Naive thymus-derived CD4-positive, alpha-beta T cell (primary cell): ENCODE measurements around the gene MLLT6. TPM values are rescaled to one million over a fixed set of nuclear protein-coding genes. Genes with fewer than 3 reads are reported as not detected.
A peak's percentile ranks its signal among the peaks of the same experiment; 100 is the strongest.

Source experiments
- ATAC-seq: fragments of 150-1000 bp; cut with Tn5 transposase; 2 replicates; pipeline ENCODE4 v1.10.0; 2021; ENCODE audit warnings: mild to moderate bottlenecking, moderate library complexity
- CTCF ChIA-PET: fragments of 350-600 bp; sonication (Branson Sonifier 250); formaldehyde crosslinking; loops from one replicate; lab custom pipeline; 2021; ENCODE audit warnings: antibody characterized with exemption; lab: Charles Lee
- POLR2A ChIA-PET: fragments of 350-600 bp; sonication (Branson Sonifier 250); formaldehyde crosslinking; loops from one replicate; lab custom pipeline; 2021; ENCODE audit warnings: antibody characterized with exemption, inconsistent platforms; lab: Charles Lee
- DNase-seq, 9 donors: peaks; one replicate each; pipeline versions ENCODE4 v3.0.0 to v3.0.0-alpha.2; 2020 to 2022; ENCODE audit warnings: mixed read lengths in 1 of 9
- H3K27ac ChIP-seq: one replicate; pipeline ENCODE4 v1.7.0; 2013; ENCODE audit warnings: mild to moderate bottlenecking, low read depth, low read length, moderate library complexity
- H3K27me3 ChIP-seq, 2 donors: one replicate each; pipeline ENCODE4 v1.7.0; 2013; ENCODE audit warnings: low read length in 2 of 2, mild to moderate bottlenecking in 2 of 2, moderate library complexity in 2 of 2; ENCODE audit not compliant: control insufficient read depth in 2 of 2, insufficient read depth in 2 of 2
- H3K36me3 ChIP-seq, 3 experiments: 1 replicate in 2 of 3; 2 replicates in 1 of 3; pipeline ENCODE4 v1.7.0; 2013; ENCODE audit warnings: low read length in 3 of 3, mild to moderate bottlenecking in 3 of 3, moderate library complexity in 1 of 3; ENCODE audit not compliant: insufficient read depth in 3 of 3, control insufficient read depth in 2 of 3
- H3K4me1 ChIP-seq, 2 donors: one replicate each; pipeline ENCODE4 v1.7.0; 2013; ENCODE audit warnings: low read length in 2 of 2, mild to moderate bottlenecking in 2 of 2, moderate library complexity in 1 of 2; ENCODE audit not compliant: control insufficient read depth in 2 of 2, insufficient read depth in 2 of 2
- H3K4me3 ChIP-seq: 2 replicates; pipeline ENCODE4 v1.7.0; 2013; ENCODE audit warnings: mild to moderate bottlenecking, low read length
- H3K9me3 ChIP-seq, 3 experiments: 1 replicate in 2 of 3; 2 replicates in 1 of 3; pipeline ENCODE4 v1.7.0; 2013; ENCODE audit warnings: low read length in 3 of 3; ENCODE audit not compliant: control insufficient read depth in 2 of 3
- H3K27ac Mint-ChIP-seq, 9 donors: one replicate each; pipeline ENCODE4 v1.8.0; 2020 to 2022; ENCODE audit warnings: mixed read lengths in 9 of 9, mild to moderate bottlenecking in 8 of 9, moderate library complexity in 5 of 9, inconsistent platforms in 2 of 9
- H3K27me3 Mint-ChIP-seq, 5 donors: one replicate each; pipeline ENCODE4 v1.8.0; 2021 to 2022; ENCODE audit warnings: mixed read lengths in 5 of 5, mild to moderate bottlenecking in 1 of 5
- H3K36me3 Mint-ChIP-seq, 5 donors: one replicate each; pipeline ENCODE4 v1.8.0; 2020 to 2022; ENCODE audit warnings: mixed read lengths in 5 of 5, mild to moderate bottlenecking in 3 of 5, inconsistent platforms in 1 of 5
- H3K4me1 Mint-ChIP-seq, 7 donors: one replicate each; pipeline ENCODE4 v1.8.0; 2020 to 2022; ENCODE audit warnings: mixed read lengths in 7 of 7, mild to moderate bottlenecking in 3 of 7, inconsistent platforms in 1 of 7
- H3K4me3 Mint-ChIP-seq, 10 donors: one replicate each; pipeline ENCODE4 v1.8.0; 2020 to 2022; ENCODE audit warnings: mild to moderate bottlenecking in 10 of 10, mixed read lengths in 10 of 10, moderate library complexity in 6 of 10, inconsistent platforms in 2 of 10
- H3K9me3 Mint-ChIP-seq, 11 donors: one replicate each; pipeline ENCODE4 v1.8.0; 2020 to 2022; ENCODE audit warnings: mixed read lengths in 11 of 11, mild to moderate bottlenecking in 4 of 11, inconsistent platforms in 1 of 11, moderate library complexity in 1 of 11
- intact Hi-C, 2 donors: fragments of 100-400 bp; cut with micrococcal nuclease; formaldehyde crosslinking; loops; one replicate each; pipeline ENCODE4 v1.15.1; 2023
- polyA plus RNA-seq, 2 donors: library from polyadenylated mRNA; unstranded; fragments of 300-500 nt; fragmentation: Illumina TruSeq; gene quantifications; one replicate each; pipeline ENCODE4 v1.2.3, GENCODE V29; 2021
- total RNA-seq, 6 experiments: library from RNA in 5 of 6; stranded (reverse) in 5 of 6; gene quantifications; 1 replicate in 5 of 6; 2 replicates in 1 of 6; pipeline ENCODE4 v1.2.3 and lab custom pipeline; 2021 to 2026

Gene MLLT6
- total and polyA plus RNA-seq, 7 experiments from 2014 or later: 10.2 to 533 (median 353) TPM

- H3K27me3 Mint-ChIP-seq: no peaks in the 10 kb centered on the region
- H3K9me3 Mint-ChIP-seq: peaks cover 0 to 2% (median 0%) of the 10 kb centered on the region in 11 donors
- intact Hi-C loops: loop anchor here (1.0 kb wide), 3 partner anchors 23 to 46 kb away; no protein-coding TSS in a partner anchor
- H3K36me3 Mint-ChIP-seq: peaks cover 8 to 34% (median 9%) of the 10 kb centered on the region in 5 donors
- ChIA-PET CTCF (interaction anchor here (0.6 to 1.9 kb wide), 4 partner anchors 23 to 30 kb away, joined by 3 to 14 read pairs (median 5); no protein-coding TSS in a partner anchor), POLR2A (interaction anchor here (0.8 to 14.1 kb wide), 10 partner anchors 10 to 148 kb away, joined by 3 to 317 read pairs (median 5); partner anchors contain the start of genes CISD3 and RPL23)
- H3K4me3 Mint-ChIP-seq: peak overlapping the region; percentile 65 to 100 (median 97)
- DNase-seq: peak in 2 of 9 donors; percentile 23 to 51
- H3K4me1 Mint-ChIP-seq: peaks cover 35 to 58% (median 46%) of the 10 kb centered on the region in 7 donors
- Histone ChIP-seq H3K4me3 (peak overlapping the region; percentile 73), H3K9me3 (no peaks in the 10 kb centered on the region), H3K27me3 (no peaks in the 10 kb centered on the region), H3K27ac (peak overlapping the region; percentile 71), H3K4me1 (peaks cover 27 to 29% of the 10 kb centered on the region in 2 donors), H3K36me3 (peaks cover 15 to 37% (median 20%) of the 10 kb centered on the region in 3 experiments)
- ATAC-seq: no peak
- peak overlapping the region in 6 of 9 donors; percentile 38 to 98 (median 89) for H3K27ac Mint-ChIP-seq
Measured at GRCh38 chr17:38705523-38705802, 390 bp downstream of the MLLT6 start.

- intact Hi-C loops: loop anchor here (1.0 kb wide), 3 partner anchors 22 to 45 kb away; no protein-coding TSS in a partner anchor
- ChIA-PET CTCF (interaction anchor here (0.6 to 1.8 kb wide), 6 partner anchors 11 to 29 kb away, joined by 3 to 13 read pairs (median 4); no protein-coding TSS in a partner anchor), POLR2A (interaction anchor here (0.7 to 14.1 kb wide), 16 partner anchors 9 to 494 kb away, joined by 3 to 317 read pairs (median 6); partner anchors contain the start of genes CISD3, PSMB3, RPL19 and RPL23)
- Histone ChIP-seq H3K36me3 (peaks cover 17 to 42% (median 20%) of the 10 kb centered on the region in 3 experiments), H3K9me3 (no peaks in the 10 kb centered on the region), H3K4me1 (peaks cover 26 to 27% of the 10 kb centered on the region in 2 donors), H3K4me3 (peak overlapping the region; percentile 73), H3K27me3 (no peaks in the 10 kb centered on the region), H3K27ac (peak overlapping the region; percentile 71)
- Mint-ChIP-seq H3K4me3 (peak overlapping the region; percentile 94 to 100 (median 98)), H3K36me3 (peaks cover 8 to 38% (median 9%) of the 10 kb centered on the region in 5 donors), H3K27ac (peak overlapping the region; percentile 80 to 96 (median 89)), H3K4me1 (peaks cover 39 to 61% (median 51%) of the 10 kb centered on the region in 7 donors), H3K9me3 (peaks cover 0 to 2% (median 0%) of the 10 kb centered on the region in 11 donors), H3K27me3 (no peaks in the 10 kb centered on the region)
- ATAC-seq (no peak), DNase-seq (peak in 5 of 9 donors; percentile 13 to 36 (median 19))
Measured at GRCh38 chr17:38705803-38706504, 881 bp downstream of the MLLT6 start.

GRCh38 chr17:38706505-38707216, 1.6 kb downstream of the MLLT6 start:
- peak in 5 of 9 donors; percentile 20 to 42 (median 21) for DNase-seq
- CTCF ChIA-PET: interaction anchor here (0.6 to 1.8 kb wide), 6 partner anchors 11 to 30 kb away, joined by 3 to 13 read pairs (median 4); no protein-coding TSS in a partner anchor

GRCh38 chr17:38707678-38708351, 2.7 kb downstream of the MLLT6 start:
- H3K36me3 Mint-ChIP-seq: peaks cover 8 to 43% (median 9%) of the 10 kb centered on the region in 5 donors
- intact Hi-C loops: no loop called here
- peak overlapping the region; percentile 63 to 100 (median 96) for H3K4me3 Mint-ChIP-seq
- H3K27ac Mint-ChIP-seq: peak overlapping the region; percentile 81 to 96 (median 89)
- DNase-seq: no peak
- CTCF ChIA-PET: interaction anchor here (0.6 to 1.0 kb wide), 2 partner anchors 56 to 293 kb away, joined by 3 to 5 read pairs; no protein-coding TSS in a partner anchor
- H3K27me3 ChIP-seq: no peaks in the 10 kb centered on the region
- H3K9me3 ChIP-seq: no peaks in the 10 kb centered on the region
- ATAC-seq: no peak
- H3K4me3 ChIP-seq: no peak overlapping the region
- H3K27ac ChIP-seq: peak overlapping the region; percentile 71
- no peaks in the 10 kb centered on the region for H3K27me3 Mint-ChIP-seq
- POLR2A ChIA-PET: interaction anchor here (0.8 to 14.1 kb wide), 6 partner anchors 14 to 44 kb away, joined by 3 to 317 read pairs (median 8); partner anchors contain the start of genes CISD3 and PSMB3
- H3K4me1 ChIP-seq: peaks cover 15 to 22% of the 10 kb centered on the region in 2 donors
- peaks cover 17 to 61% (median 23%) of the 10 kb centered on the region in 3 experiments for H3K36me3 ChIP-seq
- peaks cover 0 to 2% (median 0%) of the 10 kb centered on the region in 11 donors for H3K9me3 Mint-ChIP-seq
- peaks cover 36 to 62% (median 46%) of the 10 kb centered on the region in 7 donors for H3K4me1 Mint-ChIP-seq

More at GRCh38 chr17:38706505-38707216, 1.6 kb downstream of the MLLT6 start:
- no peak for ATAC-seq
- Mint-ChIP-seq H3K27ac (peak overlapping the region; percentile 81 to 96 (median 89)), H3K4me3 (peak overlapping the region; percentile 94 to 100 (median 98)), H3K4me1 (peaks cover 34 to 61% (median 48%) of the 10 kb centered on the region in 7 donors), H3K36me3 (peaks cover 8 to 42% (median 9%) of the 10 kb centered on the region in 5 donors), H3K27me3 (no peaks in the 10 kb centered on the region), H3K9me3 (peaks cover 0 to 2% (median 0%) of the 10 kb centered on the region in 11 donors)
- Histone ChIP-seq H3K36me3 (peaks cover 17 to 49% (median 20%) of the 10 kb centered on the region in 3 experiments), H3K9me3 (no peaks in the 10 kb centered on the region), H3K4me3 (peak overlapping the region; percentile 73), H3K27me3 (no peaks in the 10 kb centered on the region), H3K27ac (peak overlapping the region; percentile 71), H3K4me1 (peaks cover 18 to 22% of the 10 kb centered on the region in 2 donors)
- intact Hi-C loops: loop anchor here in 1 of 2 donors (1.0 kb wide), 1 partner anchor 22 kb away; no protein-coding TSS in a partner anchor
- POLR2A ChIA-PET: interaction anchor here (0.7 to 14.1 kb wide), 12 partner anchors 10 to 493 kb away, joined by 3 to 317 read pairs (median 6); partner anchors contain the start of genes CISD3, PSMB3, RPL19 and RPL23

GRCh38 chr17:38709104-38709820, 4.2 kb downstream of the MLLT6 start:
- no peaks in the 10 kb centered on the region for H3K9me3 ChIP-seq
- no peak overlapping the region for H3K4me3 Mint-ChIP-seq
- no peaks in the 10 kb centered on the region for H3K27me3 Mint-ChIP-seq
- no peak overlapping the region for H3K27ac ChIP-seq
- H3K36me3 Mint-ChIP-seq: peaks cover 8 to 49% (median 9%) of the 10 kb centered on the region in 5 donors
- H3K4me1 Mint-ChIP-seq: peaks cover 37 to 59% (median 46%) of the 10 kb centered on the region in 7 donors
- H3K27ac Mint-ChIP-seq: peak overlapping the region in 8 of 9 donors; percentile 58 to 85 (median 68)
- H3K36me3 ChIP-seq: peaks cover 17 to 75% (median 28%) of the 10 kb centered on the region in 3 experiments
- no peak overlapping the region for H3K4me3 ChIP-seq
- CTCF ChIA-PET: interaction anchor here (1.0 to 1.5 kb wide), 2 partner anchors 19 to 295 kb away, joined by 3 to 6 read pairs; no protein-coding TSS in a partner anchor
- DNase-seq: no peak
- H3K4me1 ChIP-seq: peaks cover 15 to 22% of the 10 kb centered on the region in 2 donors
- intact Hi-C loops: no loop called here
- peaks cover 0 to 2% (median 0%) of the 10 kb centered on the region in 11 donors for H3K9me3 Mint-ChIP-seq
- no peak for ATAC-seq
- POLR2A ChIA-PET: interaction anchor here (0.5 to 14.1 kb wide), 4 partner anchors 12 to 124 kb away, joined by 3 to 317 read pairs (median 8); partner anchors contain the start of gene CISD3
- no peaks in the 10 kb centered on the region for H3K27me3 ChIP-seq
